ENCODE measurements around the gene IFNW1.

Gene IFNW1

GRCh38 chr9:21104787-21105186 lies 36.8 kb downstream of the IFNW1 start:
- no peak for DNase-seq

- no peak for DNase-seq
These were observed 39.3 kb downstream of the IFNW1 start for GRCh38 chr9:21102305-21102704.

GRCh38 chr9:21097817-21098216 lies 43.8 kb downstream of the IFNW1 start:
- DNase-seq, result no peak

GRCh38 chr9:21096901-21097255 lies 44.8 kb downstream of the IFNW1 start:
- no peak for DNase-seq

- DNase-seq, result no peak
These were observed 45.3 kb downstream of the IFNW1 start for GRCh38 chr9:21096172-21096900.

- DNase-seq, result no peak
These were observed 46.1 kb downstream of the IFNW1 start for GRCh38 chr9:21095561-21095960.
